Prostate gland (tissue), 2 donors: ENCODE measurements around the gene PWWP2B. TPM values are rescaled to one million over a fixed set of nuclear protein-coding genes. Genes with fewer than 3 reads are reported as not detected.
A peak's percentile ranks its signal among the peaks of the same experiment; 100 is the strongest.

Experiments used
- DNase-seq: peaks from one replicate; pipeline ENCODE4 v3.0.0-alpha.2; 2019; ENCODE audit warnings: low spot score
- H3K27ac ChIP-seq, 2 donors: fragments of 200-600 bp; sonication (generic); 2 replicates each; pipeline ENCODE4 v1.5.1; 2017 to 2019
- H3K27me3 ChIP-seq: fragments of 200-600 bp; sonication (generic); replicated peaks from 2 replicates; pipeline ENCODE4 v1.5.1; 2019; ENCODE audit not compliant: insufficient read depth
- H3K36me3 ChIP-seq, 2 donors: fragments of 200-600 bp; sonication (generic); 1 replicate in 1 of 2; 2 replicates in 1 of 2; pipeline versions ENCODE4 v1.5.1 to v1.8.1; 2017 to 2019
- H3K4me1 ChIP-seq: fragments of 200-600 bp; sonication (generic); replicated peaks from 2 replicates; pipeline ENCODE4 v1.5.1; 2019
- H3K4me3 ChIP-seq, 2 donors: fragments of 200-600 bp; sonication (generic); 2 replicates each; pipeline ENCODE4 v1.5.1; 2017 to 2019
- H3K9me3 ChIP-seq: fragments of 200-600 bp; sonication (generic); 2 replicates; pipeline ENCODE4 v1.5.1; 2017
- CTCF ChIP-seq, 4 experiments: fragments of 200-600 bp in 2 of 4; fragments of 450-650 bp in 2 of 4; sonication (generic) in 2 of 4; IDR thresholded peaks; 1 replicate in 3 of 4; 2 replicates in 1 of 4; pipeline ENCODE4 v1.5.1; 2016 to 2019; ENCODE audit warnings: antibody characterized with exemption in 4 of 4, mild to moderate bottlenecking in 2 of 4, moderate library complexity in 2 of 4
- POLR2A ChIP-seq: fragments of 450-650 bp; IDR thresholded peaks from one replicate; pipeline ENCODE4 v1.6.1; 2016; ENCODE audit warnings: antibody characterized with exemption, mild to moderate bottlenecking
- POLR2AphosphoS5 ChIP-seq: sonication (generic); formaldehyde crosslinking; IDR thresholded peaks from one replicate; pipeline ENCODE4 v1.6.1; 2017; ENCODE audit warnings: antibody characterized with exemption
- WGBS: methylation state at CpG from one replicate; pipeline ENCODE4 v1.1.5; 2018; 5-methylcytosine and 5-hydroxymethylcytosine counted together
- intact Hi-C: fragments of 100-400 bp; cut with DNase I; formaldehyde crosslinking; loops from one replicate; pipeline ENCODE4 v1.14.2; 2022
- total RNA-seq, 2 donors: library from RNA; depleted of rRNA; stranded (reverse); fragments of >200 nt; gene quantifications; one replicate each; pipeline ENCODE4 v1.1.0, GENCODE V29; 2016

PWWP2B gene
- total RNA-seq, 2 donors from 2014 or later: 27.5 to 36.6 TPM

DNA sequence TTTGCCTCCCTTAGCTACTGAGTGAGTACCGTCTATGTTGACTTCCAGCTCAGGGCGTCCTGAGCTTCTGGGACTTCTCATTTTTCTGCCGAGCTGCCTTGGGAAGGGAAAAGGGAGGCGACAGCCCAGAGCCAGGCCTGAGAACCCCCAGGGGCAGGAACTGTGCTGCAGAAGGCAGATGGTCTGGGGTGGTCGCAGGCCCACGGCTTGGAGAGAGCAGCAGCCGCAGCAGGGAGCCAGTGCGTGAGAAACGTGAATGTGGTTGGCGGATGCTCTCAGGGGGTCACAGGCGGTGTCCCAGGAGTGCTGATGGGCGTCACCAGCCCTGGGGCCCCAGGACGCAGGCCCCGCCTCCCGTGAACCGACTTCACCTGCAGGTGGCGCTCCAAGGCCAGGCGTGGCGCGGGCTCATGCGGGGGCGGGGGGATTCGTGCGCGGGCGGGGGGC is 9.2 kb upstream of the PWWP2B start:
- 3% methylated on average over 14 of the region's 26 CpGs for WGBS
- intact Hi-C loops: loop anchor here (1.0 kb wide), 1 partner anchor 66 kb away; no protein-coding TSS in a partner anchor
- Histone ChIP-seq H3K27ac (no peak overlapping the region), H3K36me3 (no peaks in the 10 kb centered on the region), H3K9me3 (no peaks in the 10 kb centered on the region), H3K4me1 (no peaks in the 10 kb centered on the region), H3K27me3 (no peaks in the 10 kb centered on the region), H3K4me3 (no peak overlapping the region)
- TF ChIP-seq CTCF (IDR thresholded peaks at IDR 0.05) (peak; percentile 63 to 84 (median 74)), POLR2AphosphoS5 (no peak)
- no peak for DNase-seq

DNA sequence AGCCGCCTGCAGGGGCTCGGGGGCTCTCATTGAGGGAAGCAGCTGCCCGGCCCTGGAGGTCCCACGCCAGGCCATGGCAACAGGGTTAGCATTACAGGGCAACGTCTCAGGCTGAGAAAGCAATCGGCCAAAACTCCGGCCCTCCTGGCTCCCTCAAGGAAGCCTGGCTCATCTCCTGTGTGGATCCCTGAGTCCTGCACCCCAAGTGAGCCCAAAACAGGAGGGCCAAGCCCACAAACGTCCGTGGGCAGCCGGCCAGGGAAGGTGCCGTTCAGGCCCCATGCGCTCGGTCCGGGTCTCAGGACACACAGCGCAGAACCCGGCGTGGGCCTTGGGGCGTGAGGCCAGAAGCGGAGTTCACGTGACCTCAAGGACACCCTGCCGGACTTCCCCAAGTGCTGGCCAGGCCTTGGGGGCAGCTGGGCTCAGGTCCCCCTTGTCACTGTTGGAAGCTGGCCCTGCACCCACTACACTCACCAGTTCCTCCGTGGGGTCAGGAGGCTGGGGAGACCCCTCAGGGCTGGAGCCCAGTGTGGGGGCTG is 8.0 kb upstream of the PWWP2B start:
- no peak overlapping the region for H3K27ac ChIP-seq
- H3K4me3 ChIP-seq: no peak overlapping the region
- no peaks in the 10 kb centered on the region for H3K4me1 ChIP-seq
- no peaks in the 10 kb centered on the region for H3K27me3 ChIP-seq
- intact Hi-C loops: loop anchor here (1.0 kb wide), 1 partner anchor 64 kb away; no protein-coding TSS in a partner anchor
- TF ChIP-seq POLR2AphosphoS5 (no peak), CTCF (IDR thresholded peaks at IDR 0.05) (no peak), POLR2A (no peak)
- H3K36me3 ChIP-seq: no peaks in the 10 kb centered on the region
- no peaks in the 10 kb centered on the region for H3K9me3 ChIP-seq
- no peak for DNase-seq
- WGBS: 34% methylated on average over 18 of the region's 22 CpGs

DNA sequence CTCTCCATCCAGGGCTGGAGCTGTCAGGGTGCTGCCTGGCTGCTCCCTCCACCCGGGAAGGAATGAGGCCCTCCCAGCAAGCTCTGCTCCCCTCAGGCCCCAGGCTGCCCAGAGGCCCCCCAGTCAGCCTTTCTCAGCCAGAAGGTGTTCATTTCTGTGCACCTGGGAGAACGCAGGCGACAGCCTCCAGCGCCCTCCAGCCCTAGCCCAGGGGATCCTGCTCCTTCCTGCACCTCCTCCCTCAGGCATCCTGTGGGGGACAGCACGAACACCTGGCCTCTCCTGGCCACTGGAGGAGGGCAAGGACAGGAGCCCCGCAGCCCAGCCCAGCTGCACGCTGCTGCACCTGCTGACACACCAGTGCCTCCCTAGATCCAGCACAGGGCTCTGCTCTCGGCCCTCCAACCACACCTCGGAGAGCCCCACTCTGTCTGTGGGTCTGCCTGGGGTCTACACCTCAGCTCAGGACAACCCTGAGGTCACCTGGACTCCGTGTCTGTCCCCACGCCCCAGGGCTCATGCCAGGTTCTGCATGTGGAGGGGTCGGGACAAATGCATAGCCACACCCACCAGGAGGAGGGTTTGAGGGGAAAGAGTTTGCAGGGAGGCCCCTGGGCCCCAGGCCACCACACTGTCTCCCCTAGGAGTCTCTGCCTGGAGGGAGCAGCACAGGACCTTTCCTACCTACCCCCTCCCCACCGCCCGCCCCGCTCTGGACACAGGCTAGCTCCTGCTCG is 7.4 kb upstream of the PWWP2B start:
- Histone ChIP-seq H3K27ac (no peak overlapping the region), H3K4me3 (no peak overlapping the region), H3K9me3 (no peaks in the 10 kb centered on the region), H3K4me1 (no peaks in the 10 kb centered on the region), H3K36me3 (no peaks in the 10 kb centered on the region), H3K27me3 (no peaks in the 10 kb centered on the region)
- no peak for DNase-seq
- no peak for TF ChIP-seq POLR2AphosphoS5
- intact Hi-C loops: loop anchor here (5.0 to 10.0 kb wide), 2 partner anchors 133 to 255 kb away; no protein-coding TSS in a partner anchor
- WGBS: 67% methylated on average over 16 of the region's 16 CpGs

DNA sequence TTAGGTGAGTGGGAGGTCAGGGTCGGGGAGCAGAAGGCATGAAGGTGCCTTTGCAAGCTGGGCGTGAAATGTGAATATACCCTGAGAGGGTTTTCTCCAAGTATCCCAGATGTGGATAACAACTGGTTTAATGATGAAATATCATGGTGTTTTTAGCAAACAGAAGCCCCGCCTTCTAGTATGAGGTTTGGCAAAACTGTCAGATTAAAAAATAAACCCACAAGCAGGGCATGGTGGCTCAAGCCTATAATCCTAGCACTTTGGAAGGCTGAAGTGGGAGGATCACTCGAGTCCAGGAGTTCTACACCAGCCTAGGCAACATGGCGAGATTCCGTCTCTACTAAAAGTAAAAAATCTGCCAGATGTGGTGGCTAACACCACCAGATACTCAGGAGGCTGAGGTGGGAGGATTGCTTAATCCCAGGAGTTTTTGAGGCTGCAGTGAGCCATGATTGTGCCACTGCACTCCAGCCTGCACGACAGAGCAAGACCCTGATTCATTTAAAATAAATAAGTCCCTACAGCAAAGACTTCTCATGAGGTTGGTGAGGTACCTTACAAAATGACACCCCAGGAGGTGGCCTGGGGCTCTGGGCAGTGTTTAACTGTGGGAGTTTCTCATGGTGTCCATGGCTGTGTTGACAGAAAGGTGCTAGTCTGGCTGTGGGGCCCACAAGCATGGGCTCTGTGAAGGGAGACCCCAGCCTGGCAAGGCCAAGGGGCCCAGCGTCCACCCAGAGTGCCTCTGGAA is 6.7 kb upstream of the PWWP2B start:
- intact Hi-C loops: loop anchor here (5.0 to 10.0 kb wide), 2 partner anchors 132 to 254 kb away; no protein-coding TSS in a partner anchor
- 85% methylated on average over 7 of the region's 8 CpGs for WGBS
- Histone ChIP-seq H3K4me3 (no peak overlapping the region), H3K27ac (no peak overlapping the region), H3K9me3 (no peaks in the 10 kb centered on the region), H3K27me3 (no peaks in the 10 kb centered on the region), H3K36me3 (no peaks in the 10 kb centered on the region), H3K4me1 (no peaks in the 10 kb centered on the region)
- TF ChIP-seq POLR2A (no peak), POLR2AphosphoS5 (no peak), CTCF (IDR thresholded peaks at IDR 0.05) (no peak)
- DNase-seq: no peak
